Esophagus muscularis mucosa (tissue), 4 donors: ENCODE data around the gene IFI27L1. TPM values are rescaled to one million over a fixed set of nuclear protein-coding genes. Genes with fewer than 3 reads are reported as not detected.
"Not testable (repeated sequence)": the region's sequence is repeated elsewhere in the genome, so short reads cannot be mapped to it uniquely, and the experiment has no call there.

Experiments used
- DNase-seq: peaks from one replicate; pipeline ENCODE4 v3.0.0-alpha.2; 2017; ENCODE audit errors: extremely low spot score
- H3K27ac ChIP-seq, 4 donors: fragments of 200-600 bp; sonication (generic); replicated peaks in 1 of 4; 1 replicate in 3 of 4; 2 replicates in 1 of 4; pipeline ENCODE4 v1.5.1; 2016 to 2019; ENCODE audit warnings: mild to moderate bottlenecking in 1 of 4
- H3K27me3 ChIP-seq, 4 donors: fragments of 200-600 bp; sonication (generic); one replicate each; pipeline versions ENCODE4 v1.5.1 to v1.6.0; 2016 to 2019
- H3K36me3 ChIP-seq, 4 donors: fragments of 200-600 bp; sonication (generic); one replicate each; pipeline ENCODE4 v1.5.1; 2016 to 2019
- H3K4me1 ChIP-seq, 4 donors: fragments of 200-600 bp; sonication (generic); one replicate each; pipeline ENCODE4 v1.5.1; 2016 to 2019
- H3K4me3 ChIP-seq, 4 donors: fragments of 200-600 bp; sonication (generic); 1 replicate in 2 of 4; 2 replicates in 2 of 4; pipeline ENCODE4 v1.5.1; 2016 to 2019; ENCODE audit warnings: mild to moderate bottlenecking in 4 of 4, moderate library complexity in 1 of 4
- H3K9me3 ChIP-seq, 4 donors: fragments of 200-600 bp; sonication (generic); 1 replicate in 3 of 4; 2 replicates in 1 of 4; pipeline ENCODE4 v1.5.1; 2016 to 2019
- CTCF ChIP-seq, 3 experiments: fragments of 200-600 bp in 2 of 3; fragments of 450-650 bp in 1 of 3; sonication (generic) in 2 of 3; IDR thresholded peaks; one replicate each; pipeline ENCODE4 v1.5.1; 2017 to 2019; ENCODE audit warnings: antibody characterized with exemption in 3 of 3, mild to moderate bottlenecking in 2 of 3, moderate library complexity in 1 of 3
- EP300 ChIP-seq: sonication (generic); formaldehyde crosslinking; IDR thresholded peaks from one replicate; pipeline ENCODE4 v1.6.1; 2017; ENCODE audit warnings: antibody characterized with exemption
- POLR2A ChIP-seq: fragments of 450-650 bp; IDR thresholded peaks from one replicate; pipeline ENCODE4 v1.6.1; 2017; ENCODE audit warnings: antibody characterized with exemption, moderate library complexity, mild to moderate bottlenecking, low read depth
- POLR2AphosphoS5 ChIP-seq, 2 donors: sonication (generic); formaldehyde crosslinking; IDR thresholded peaks; one replicate each; pipeline ENCODE4 v1.6.1; 2017; ENCODE audit warnings: antibody characterized with exemption in 2 of 2
- WGBS: methylation state at CpG from one replicate; pipeline ENCODE4 v1.1.5; 2018; 5-methylcytosine and 5-hydroxymethylcytosine counted together
- intact Hi-C: fragments of 100-400 bp; cut with DNase I; formaldehyde crosslinking; loops from one replicate; pipeline ENCODE4 v1.15.1; 2023
- total RNA-seq, 4 donors: library from RNA; depleted of rRNA; stranded (reverse); fragments of >200 nt; gene quantifications; one replicate each; pipeline versions ENCODE4 v1.1.0 to v1.2.1, GENCODE V29; 2016

Gene IFI27L1
- total RNA-seq, 4 donors from 2014 or later: 5.8 to 12.9 (median 6.4) TPM

- Histone ChIP-seq H3K27ac (no peak overlapping the region), H3K27me3 (no peaks in the 10 kb centered on the region), H3K9me3 (peaks cover 0 to 6% (median 0%) of the 10 kb centered on the region in 4 donors), H3K36me3 (peaks cover 12 to 30% (median 17%) of the 10 kb centered on the region in 4 donors), H3K4me1 (peaks cover 29 to 61% (median 42%) of the 10 kb centered on the region in 4 donors), H3K4me3 (no peak overlapping the region)
- 64% methylated on average over 7 of the region's 8 CpGs for WGBS
- intact Hi-C loops: no loop called here
- DNase-seq: no peak
- TF ChIP-seq CTCF (IDR thresholded peaks at IDR 0.05): no peak
- TF ChIP-seq POLR2A: no peak
- TF ChIP-seq EP300: no peak
- no peak for TF ChIP-seq POLR2AphosphoS5 (IDR thresholded peaks at IDR 0.05)
Measured at GRCh38 chr14:94066089-94066676, 14.9 kb upstream of the IFI27L1 start.

- DNase-seq, intact Hi-C loops, H3K27me3 ChIP-seq, H3K4me3 ChIP-seq, H3K27ac ChIP-seq: not testable (repeated sequence)
- Histone ChIP-seq H3K9me3 (peaks cover 0 to 18% (median 8%) of the 10 kb centered on the region in 4 donors), H3K36me3 (peaks cover 0 to 20% (median 1%) of the 10 kb centered on the region in 4 donors), H3K4me1 (peaks cover 17 to 24% (median 20%) of the 10 kb centered on the region in 4 donors)
- WGBS: 95% methylated on average over 3 of the region's 3 CpGs
Measured at GRCh38 chr14:94072076-94072475, 9.0 kb upstream of the IFI27L1 start.

GRCh38 chr14:94074534-94074933, 6.6 kb upstream of the IFI27L1 start:
- Histone ChIP-seq H3K27ac (no peak overlapping the region), H3K9me3 (peaks cover 0 to 16% (median 8%) of the 10 kb centered on the region in 4 donors), H3K4me1 (peaks cover 38 to 49% (median 40%) of the 10 kb centered on the region in 4 donors), H3K27me3 (no peaks in the 10 kb centered on the region), H3K4me3 (no peak overlapping the region), H3K36me3 (peaks cover 0 to 42% (median 15%) of the 10 kb centered on the region in 4 donors)
- no peak for DNase-seq
- intact Hi-C loops: loop anchor here (2.0 kb wide), 1 partner anchor 22 kb away; no protein-coding TSS in a partner anchor
- WGBS: 97% methylated on average over 3 of the region's 3 CpGs
- no peak for TF ChIP-seq POLR2AphosphoS5 (IDR thresholded peaks at IDR 0.05)
- no peak for TF ChIP-seq POLR2A
- no peak for TF ChIP-seq EP300
- TF ChIP-seq CTCF (IDR thresholded peaks at IDR 0.05): no peak

GRCh38 chr14:94075008-94075407, 6.1 kb upstream of the IFI27L1 start:
- intact Hi-C loops: loop anchor here (2.0 kb wide), 1 partner anchor 22 kb away; no protein-coding TSS in a partner anchor
- Histone ChIP-seq H3K27me3 (no peaks in the 10 kb centered on the region), H3K36me3 (peaks cover 0 to 42% (median 15%) of the 10 kb centered on the region in 4 donors), H3K4me3 (no peak overlapping the region), H3K4me1 (peaks cover 41 to 53% (median 43%) of the 10 kb centered on the region in 4 donors), H3K27ac (no peak overlapping the region), H3K9me3 (peaks cover 0 to 16% (median 6%) of the 10 kb centered on the region in 4 donors)
- no peak for DNase-seq
- TF ChIP-seq POLR2A (no peak), POLR2AphosphoS5 (IDR thresholded peaks at IDR 0.05) (no peak), CTCF (IDR thresholded peaks at IDR 0.05) (no peak), EP300 (no peak)
- WGBS: 96% methylated on average over 2 of the region's 2 CpGs

- peaks cover 49 to 56% (median 51%) of the 10 kb centered on the region in 4 donors for H3K4me1 ChIP-seq
- intact Hi-C loops: no loop called here
- TF ChIP-seq EP300 (no peak), POLR2A (no peak), CTCF (IDR thresholded peaks at IDR 0.05) (no peak), POLR2AphosphoS5 (IDR thresholded peaks at IDR 0.05) (no peak)
- H3K9me3 ChIP-seq: peaks cover 0 to 16% (median 6%) of the 10 kb centered on the region in 4 donors
- DNase-seq: no peak
- peak overlapping the region; percentile 78 to 98 (median 91) for H3K4me3 ChIP-seq
- H3K27ac ChIP-seq: no peak overlapping the region
- WGBS: 53% methylated on average over 7 of the region's 7 CpGs
- H3K36me3 ChIP-seq: peaks cover 0 to 42% (median 15%) of the 10 kb centered on the region in 4 donors
- no peaks in the 10 kb centered on the region for H3K27me3 ChIP-seq
Measured at GRCh38 chr14:94077111-94077821, 3.8 kb upstream of the IFI27L1 start.
